Measurements from ENCODE around the gene NRTN.

DNA sequence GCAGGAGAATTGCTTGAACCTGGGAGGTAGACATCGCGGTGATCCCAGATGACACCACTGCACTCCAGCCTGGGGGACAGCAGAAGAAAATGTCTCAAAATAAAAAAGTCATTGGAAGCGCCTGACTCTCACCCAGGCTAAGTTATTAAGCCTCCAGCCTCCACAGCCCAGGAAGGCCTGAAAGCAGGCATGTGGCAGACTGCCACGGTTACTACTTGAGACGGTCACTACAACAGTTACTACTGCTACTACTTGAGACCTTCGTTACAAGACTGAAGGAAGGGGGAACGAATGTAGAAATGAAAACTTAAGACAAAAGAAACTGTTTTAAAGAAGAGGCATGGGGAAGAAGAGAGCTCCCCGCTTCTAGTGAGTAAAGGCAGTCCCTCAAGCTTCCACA is 29.9 kb upstream of the NRTN start:
- TF ChIP-seq, protein P1, sequence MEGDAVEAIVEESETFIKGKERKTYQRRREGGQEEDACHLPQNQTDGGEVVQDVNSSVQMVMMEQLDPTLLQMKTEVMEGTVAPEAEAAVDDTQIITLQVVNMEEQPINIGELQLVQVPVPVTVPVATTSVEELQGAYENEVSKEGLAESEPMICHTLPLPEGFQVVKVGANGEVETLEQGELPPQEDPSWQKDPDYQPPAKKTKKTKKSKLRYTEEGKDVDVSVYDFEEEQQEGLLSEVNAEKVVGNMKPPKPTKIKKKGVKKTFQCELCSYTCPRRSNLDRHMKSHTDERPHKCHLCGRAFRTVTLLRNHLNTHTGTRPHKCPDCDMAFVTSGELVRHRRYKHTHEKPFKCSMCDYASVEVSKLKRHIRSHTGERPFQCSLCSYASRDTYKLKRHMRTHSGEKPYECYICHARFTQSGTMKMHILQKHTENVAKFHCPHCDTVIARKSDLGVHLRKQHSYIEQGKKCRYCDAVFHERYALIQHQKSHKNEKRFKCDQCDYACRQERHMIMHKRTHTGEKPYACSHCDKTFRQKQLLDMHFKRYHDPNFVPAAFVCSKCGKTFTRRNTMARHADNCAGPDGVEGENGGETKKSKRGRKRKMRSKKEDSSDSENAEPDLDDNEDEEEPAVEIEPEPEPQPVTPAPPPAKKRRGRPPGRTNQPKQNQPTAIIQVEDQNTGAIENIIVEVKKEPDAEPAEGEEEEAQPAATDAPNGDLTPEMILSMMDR (IDR thresholded peaks at IDR 0.05), result no peak
- TF ChIP-seq POLR2A (IDR thresholded peaks at IDR 0.05), result no peak

Data from transverse colon (tissue), 3 donors.